IMR-90 (cell line): ENCODE data around the gene R3HDM2.

Experiments used
- CTCF ChIP-seq: conservative IDR thresholded peaks from 2 replicates; pipeline ENCODE4 v1.5.1; 2012; ENCODE audit warnings: mild to moderate bottlenecking, low read depth, low read length, improper control_type of control experiment
- POLR2A ChIP-seq: IDR thresholded peaks from 2 replicates; pipeline ENCODE4 v1.6.1; 2012; ENCODE audit warnings: mild to moderate bottlenecking, low read depth, low read length
- USF2 ChIP-seq: fragments of 150-350 bp; IDR thresholded peaks from 2 replicates; pipeline ENCODE4 v1.6.1; 2017; ENCODE audit warnings: mild to moderate bottlenecking, antibody characterized with exemption, low read length, low read depth

- no peak for TF ChIP-seq CTCF
- no peak for TF ChIP-seq POLR2A
- no peak for TF ChIP-seq USF2
Measured at GRCh38 chr12:57454566-57455373, 23.9 kb upstream of the R3HDM2 start, which contains the start of gene INHBE.
